NCI-H1694 treated with DMSO at 0.1 percent for 48 hours (cell line): ENCODE results near the gene HAGHL.

ENCODE experiments used
- DNase-seq: peaks from one replicate; lab custom pipeline; 2025; lab: John Stamatoyannopoulos, UW

HAGHL gene

GRCh38 chr16:707062-707538 lies 19.8 kb upstream of the HAGHL start:
- DNase-seq: no peak

- no peak for DNase-seq
Observed at GRCh38 chr16:708019-708418, 18.9 kb upstream of the HAGHL start.

- DNase-seq: no peak
Observed at GRCh38 chr16:708959-709358, 17.9 kb upstream of the HAGHL start.

GRCh38 chr16:709566-710499 lies 17.1 kb upstream of the HAGHL start:
- peak; percentile 78 for DNase-seq

- DNase-seq: no peak
Observed at GRCh38 chr16:710500-711075, 16.3 kb upstream of the HAGHL start.

- DNase-seq: no peak
Observed at GRCh38 chr16:711084-711483, 15.8 kb upstream of the HAGHL start.

GRCh38 chr16:711548-712320 lies 15.2 kb upstream of the HAGHL start:
- DNase-seq: no peak

- DNase-seq: peak; percentile 18
Observed at GRCh38 chr16:712740-713250, 14.1 kb upstream of the HAGHL start.

- no peak for DNase-seq
Observed at GRCh38 chr16:714079-714478, 12.8 kb upstream of the HAGHL start.

- no peak for DNase-seq
Observed at GRCh38 chr16:714558-715476, 12.1 kb upstream of the HAGHL start, which contains the start of gene METRN. Gene METRN (plus strand): TSS chr16:715118. CDS start chr16:715290, 172 bp downstream.

GRCh38 chr16:715477-716199 lies 11.3 kb upstream of the HAGHL start:
- no peak for DNase-seq

- DNase-seq: no peak
Observed at GRCh38 chr16:716200-716568, 10.7 kb upstream of the HAGHL start.

GRCh38 chr16:716768-717325 lies 10.1 kb upstream of the HAGHL start:
- no peak for DNase-seq

GRCh38 chr16:717450-718245 lies 9.3 kb upstream of the HAGHL start:
- peak; percentile 19 for DNase-seq

- no peak for DNase-seq
Observed at GRCh38 chr16:718389-718788, 8.5 kb upstream of the HAGHL start.

GRCh38 chr16:718922-719321 lies 8.0 kb upstream of the HAGHL start:
- DNase-seq: no peak

GRCh38 chr16:719815-720446 lies 7.0 kb upstream of the HAGHL start:
- no peak for DNase-seq

GRCh38 chr16:720447-720989 lies 6.4 kb upstream of the HAGHL start:
- DNase-seq: peak; percentile 54
